ENCODE results near the gene GDPD2. TPM values are rescaled to one million over a fixed set of nuclear protein-coding genes. Genes with fewer than 3 reads are reported as not detected.

Gene GDPD2
- total and polyA plus RNA-seq, 2 donors (not counting 3 experiments of a cell fraction or from before 2014, with no cell fraction given), result 0.08 to 0.29 TPM

GRCh38 chrX:70481471-70482270 lies 58.6 kb downstream of the GDPD2 start:
- Histone ChIP-seq H2AFZ (ENCODE audit: low read depth, low read length) (peak overlapping the region; percentile 20), H3K27me3 (ENCODE audit: control insufficient read depth in 2 of 2, insufficient read depth in 2 of 2, low read length in 2 of 2) (no peaks in the 10 kb centered on the region), H4K20me1 (replicated peaks; ENCODE audit: control insufficient read depth, extremely low read depth, insufficient read depth, low read length) (no peaks in the 10 kb centered on the region), H3K27ac (ENCODE audit: insufficient read depth, low read depth, low read length) (no peak overlapping the region), H3K79me2 (ENCODE audit: control insufficient read depth, insufficient read depth, low read length) (no peaks in the 10 kb centered on the region), H3K9me1 (replicated peaks; ENCODE audit: control insufficient read depth, extremely low read depth, insufficient read depth, low read length) (no peaks in the 10 kb centered on the region), H3K9me3 (replicated peaks; ENCODE audit: control insufficient read depth, insufficient read depth, low read length) (no peaks in the 10 kb centered on the region), H3K4me1 (ENCODE audit: control insufficient read depth, extremely low read depth, insufficient read depth, low read length) (peaks cover 40% of the 10 kb centered on the region), H3K4me3 (replicated peaks in 1 of 3; ENCODE audit: insufficient read depth in 1 of 3, low read depth in 1 of 3, low read length in 3 of 3) (no peak overlapping the region), H3K9ac (replicated peaks; ENCODE audit: extremely low read depth, insufficient read depth, low read length) (no peak overlapping the region), H3K4me2 (ENCODE audit: insufficient read depth, low read length) (peak overlapping the region; percentile 17), H3K36me3 (ENCODE audit: control insufficient read depth in 2 of 2, extremely low read depth in 1 of 2, insufficient read depth in 2 of 2, low read length in 2 of 2) (no peaks in the 10 kb centered on the region)
- peak; percentile 70 for FAIRE-seq
- no peak for TF ChIP-seq POLR2AphosphoS5 (IDR thresholded peaks at IDR 0.05; ENCODE audit: insufficient read depth, low read depth, low read length)
- no peak for TF ChIP-seq POLR2A (IDR thresholded peaks at IDR 0.05; ENCODE audit: low read depth, low read length)
- TF ChIP-seq CTCF (IDR thresholded peaks at IDR 0.05; ENCODE audit: extremely low read depth in 1 of 2, insufficient read depth in 1 of 2, low read depth in 1 of 2, low read length in 2 of 2), result no peak
- ChIA-PET CTCF (interaction anchor here (0.9 to 1.6 kb wide), 3 partner anchors 10 to 30 kb away, joined by 3 to 4 read pairs (median 3); no protein-coding TSS in a partner anchor), POLR2A (no interaction called here)
- peak; percentile 26 for DNase-seq (ENCODE audit: low read depth, low spot score)
- no TSS peak for BruUV-seq (replicated peaks)
- intact Hi-C loops (cut with micrococcal nuclease), result no loop called here
- dilution Hi-C loops (cut with MboI; ENCODE audit: extremely low pct_ligation_motif_present, low sequenced_read_pairs), result no loop called here

GRCh38 chrX:70482300-70482699 lies 59.2 kb downstream of the GDPD2 start:
- Histone ChIP-seq H3K4me2 (ENCODE audit: insufficient read depth, low read length) (no peak overlapping the region), H3K4me3 (replicated peaks in 1 of 3; ENCODE audit: insufficient read depth in 1 of 3, low read depth in 1 of 3, low read length in 3 of 3) (no peak overlapping the region), H2AFZ (ENCODE audit: low read depth, low read length) (no peak overlapping the region), H3K9me3 (replicated peaks; ENCODE audit: control insufficient read depth, insufficient read depth, low read length) (no peaks in the 10 kb centered on the region), H3K9ac (replicated peaks; ENCODE audit: extremely low read depth, insufficient read depth, low read length) (no peak overlapping the region), H3K9me1 (replicated peaks; ENCODE audit: control insufficient read depth, extremely low read depth, insufficient read depth, low read length) (no peaks in the 10 kb centered on the region), H4K20me1 (replicated peaks; ENCODE audit: control insufficient read depth, extremely low read depth, insufficient read depth, low read length) (no peaks in the 10 kb centered on the region), H3K4me1 (ENCODE audit: control insufficient read depth, extremely low read depth, insufficient read depth, low read length) (peaks cover 35% of the 10 kb centered on the region), H3K27me3 (ENCODE audit: control insufficient read depth in 2 of 2, insufficient read depth in 2 of 2, low read length in 2 of 2) (no peaks in the 10 kb centered on the region), H3K36me3 (ENCODE audit: control insufficient read depth in 2 of 2, extremely low read depth in 1 of 2, insufficient read depth in 2 of 2, low read length in 2 of 2) (no peaks in the 10 kb centered on the region), H3K27ac (ENCODE audit: insufficient read depth, low read depth, low read length) (no peak overlapping the region), H3K79me2 (ENCODE audit: control insufficient read depth, insufficient read depth, low read length) (no peaks in the 10 kb centered on the region)
- FAIRE-seq (no peak), DNase-seq (ENCODE audit: low read depth, low spot score) (no peak)
- intact Hi-C loops (cut with micrococcal nuclease) (no loop called here), dilution Hi-C loops (cut with MboI; ENCODE audit: extremely low pct_ligation_motif_present, low sequenced_read_pairs) (no loop called here)
- CTCF ChIA-PET, result no interaction called here
- no TSS peak for BruUV-seq (replicated peaks)
- POLR2A ChIA-PET, result no interaction called here
- TF ChIP-seq GATA2 (IDR thresholded peaks at IDR 0.05; ENCODE audit: insufficient read depth, insufficient read length, low read depth, low read length) (no peak), POLR2AphosphoS5 (IDR thresholded peaks at IDR 0.05; ENCODE audit: insufficient read depth, low read depth, low read length) (no peak)

Small RNA genes within 50 kb of the gene (small RNA-seq; reads per million reads assigned to genes)
- not detected for gene RNU4-81P (ENCODE audit: insufficient read depth, insufficient read length, low read depth, low replicate concordance)
- gene RNY4P23 (ENCODE audit: insufficient read depth, insufficient read length, low read depth, low replicate concordance), result not detected

Other genes with a start within 250 kb of the GDPD2 start
- gene DGAT2L6, start 245.8 kb upstream of the GDPD2 start, total RNA-seq, result not detected in 2 replicates
- gene DGAT2L6, start 245.8 kb upstream of the GDPD2 start, polyA plus RNA-seq, result not detected in 2 replicates
- gene AWAT1, start 188.7 kb upstream of the GDPD2 start, total RNA-seq, result not detected in 2 replicates
- not detected in 2 replicates for gene AWAT1, start 188.7 kb upstream of the GDPD2 start, polyA plus RNA-seq
- 0.21 TPM in 1 of 2 replicates, not detected in the other for gene P2RY4, start 163.1 kb upstream of the GDPD2 start, total RNA-seq
- 0.16 and 0.22 TPM in 2 replicates for gene P2RY4, start 163.1 kb upstream of the GDPD2 start, polyA plus RNA-seq
- gene ARR3, start 155.0 kb upstream of the GDPD2 start, total RNA-seq, result not detected in 2 replicates
- gene ARR3, start 155.0 kb upstream of the GDPD2 start, polyA plus RNA-seq, result not detected in 2 replicates
- gene RAB41, start 141.1 kb upstream of the GDPD2 start, total RNA-seq, result not detected in 2 replicates
- not detected in 2 replicates for gene RAB41, start 141.1 kb upstream of the GDPD2 start, polyA plus RNA-seq
- gene PDZD11, start 133.4 kb upstream of the GDPD2 start, total RNA-seq, result 44.5 and 45.6 TPM in 2 replicates
- 76.0 and 85.4 TPM in 2 replicates for gene PDZD11, start 133.4 kb upstream of the GDPD2 start, polyA plus RNA-seq
- gene KIF4A, start 133.2 kb upstream of the GDPD2 start, total RNA-seq, result 34.4 and 41.3 TPM in 2 replicates
- 6.6 and 9.6 TPM in 2 replicates for gene KIF4A, start 133.2 kb upstream of the GDPD2 start, polyA plus RNA-seq
- 2.4 and 3.2 TPM in 2 replicates for gene DLG3, start 21.5 kb downstream of the GDPD2 start, total RNA-seq
- 0.89 and 1.2 TPM in 2 replicates for gene DLG3, start 21.5 kb downstream of the GDPD2 start, polyA plus RNA-seq